Progenitor cell of endocrine pancreas (in vitro differentiated cells): ENCODE results near the gene SFXN3. TPM values are rescaled to one million over a fixed set of nuclear protein-coding genes. Genes with fewer than 3 reads are reported as not detected.

ENCODE experiments used
- DNase-seq: peaks from one replicate; pipeline ENCODE4 v3.0.0; 2021; ENCODE audit warnings: low spot score; ENCODE audit not compliant: unreplicated experiment
- H3K27ac Mint-ChIP-seq: 2 replicates; pipeline ENCODE4 v1.8.0; 2021; ENCODE audit warnings: mild to moderate bottlenecking, moderate library complexity, mixed read lengths
- H3K27me3 Mint-ChIP-seq: 2 replicates; pipeline ENCODE4 v1.8.0; 2021; ENCODE audit warnings: mixed read lengths
- H3K36me3 Mint-ChIP-seq: 2 replicates; pipeline ENCODE4 v1.8.0; 2022; ENCODE audit warnings: mixed read lengths; ENCODE audit not compliant: insufficient read depth
- H3K4me1 Mint-ChIP-seq: 2 replicates; pipeline ENCODE4 v1.8.0; 2021; ENCODE audit warnings: low read depth, mixed read lengths
- H3K4me3 Mint-ChIP-seq: 2 replicates; pipeline ENCODE4 v1.8.0; 2021; ENCODE audit warnings: low read depth, mild to moderate bottlenecking, moderate library complexity, mixed read lengths
- H3K9me3 Mint-ChIP-seq: 2 replicates; pipeline ENCODE4 v1.8.0; 2021; ENCODE audit warnings: low read depth, mixed read lengths
- total RNA-seq: library from RNA; stranded (reverse); gene quantifications from 2 replicates; pipeline ENCODE4 v1.2.1, GENCODE V29; 2021
- TF ChIP-seq, protein P1 (sequence below): fragments of 200-600 bp; sonication (generic); IDR thresholded peaks from one replicate; pipeline ENCODE4 v1.5.0; 2021; ENCODE audit warnings: antibody characterized with exemption, mild to moderate bottlenecking; ENCODE audit not compliant: unreplicated experiment

Gene SFXN3
- total RNA-seq, 1 donor from 2014 or later = 6.1 TPM

DNA sequence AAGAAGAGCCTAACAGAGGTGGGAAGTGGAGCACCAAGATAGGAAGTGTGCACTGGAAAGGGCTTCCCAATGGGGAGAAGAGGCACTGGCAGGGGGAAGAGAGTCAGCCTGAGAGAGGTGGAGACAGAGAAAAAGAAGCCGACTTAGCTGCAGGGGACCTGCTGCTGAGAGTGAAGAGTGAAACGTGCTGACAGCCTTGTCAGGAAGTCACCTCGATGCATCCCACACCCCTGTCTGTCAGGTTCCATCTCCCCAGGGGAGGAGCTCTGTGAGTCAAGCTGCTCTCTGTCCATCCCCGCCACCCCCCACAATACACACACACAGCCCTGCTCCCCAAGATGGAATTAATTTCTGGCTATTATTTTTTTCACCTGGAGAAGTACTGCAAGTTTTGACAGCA, 44.7 kb downstream of the SFXN3 start:
- no peak overlapping the region for H3K27ac Mint-ChIP-seq
- TF ChIP-seq, protein P1, sequence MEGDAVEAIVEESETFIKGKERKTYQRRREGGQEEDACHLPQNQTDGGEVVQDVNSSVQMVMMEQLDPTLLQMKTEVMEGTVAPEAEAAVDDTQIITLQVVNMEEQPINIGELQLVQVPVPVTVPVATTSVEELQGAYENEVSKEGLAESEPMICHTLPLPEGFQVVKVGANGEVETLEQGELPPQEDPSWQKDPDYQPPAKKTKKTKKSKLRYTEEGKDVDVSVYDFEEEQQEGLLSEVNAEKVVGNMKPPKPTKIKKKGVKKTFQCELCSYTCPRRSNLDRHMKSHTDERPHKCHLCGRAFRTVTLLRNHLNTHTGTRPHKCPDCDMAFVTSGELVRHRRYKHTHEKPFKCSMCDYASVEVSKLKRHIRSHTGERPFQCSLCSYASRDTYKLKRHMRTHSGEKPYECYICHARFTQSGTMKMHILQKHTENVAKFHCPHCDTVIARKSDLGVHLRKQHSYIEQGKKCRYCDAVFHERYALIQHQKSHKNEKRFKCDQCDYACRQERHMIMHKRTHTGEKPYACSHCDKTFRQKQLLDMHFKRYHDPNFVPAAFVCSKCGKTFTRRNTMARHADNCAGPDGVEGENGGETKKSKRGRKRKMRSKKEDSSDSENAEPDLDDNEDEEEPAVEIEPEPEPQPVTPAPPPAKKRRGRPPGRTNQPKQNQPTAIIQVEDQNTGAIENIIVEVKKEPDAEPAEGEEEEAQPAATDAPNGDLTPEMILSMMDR = no peak
- peaks cover 82% of the 10 kb centered on the region for H3K27me3 Mint-ChIP-seq
- H3K4me1 Mint-ChIP-seq = no peaks in the 10 kb centered on the region
- no peaks in the 10 kb centered on the region for H3K36me3 Mint-ChIP-seq
- H3K9me3 Mint-ChIP-seq = no peaks in the 10 kb centered on the region
- no peak for DNase-seq
- no peak overlapping the region for H3K4me3 Mint-ChIP-seq

DNA sequence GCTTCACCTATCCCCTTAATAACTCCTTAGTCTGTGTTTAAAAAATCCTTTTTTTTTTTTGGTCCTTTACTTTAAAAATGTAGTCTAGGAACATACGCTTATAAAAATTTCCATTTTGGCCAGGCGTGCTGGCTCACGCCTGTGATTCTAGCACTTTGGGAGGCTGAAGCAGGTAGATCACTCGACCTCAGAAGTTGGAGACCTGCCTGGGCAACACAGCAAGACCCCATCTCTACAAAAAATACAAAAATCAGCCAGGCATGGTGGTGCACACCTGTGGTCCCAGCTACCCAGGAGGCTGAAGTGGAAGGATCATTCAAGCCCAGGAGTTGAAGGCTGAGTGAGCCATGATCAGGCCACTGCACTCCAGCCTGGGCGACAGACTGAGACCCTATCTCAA, 45.6 kb downstream of the SFXN3 start:
- Mint-ChIP-seq H3K36me3 (no peaks in the 10 kb centered on the region), H3K9me3 (no peaks in the 10 kb centered on the region), H3K27me3 (peaks cover 85% of the 10 kb centered on the region), H3K27ac (no peak overlapping the region), H3K4me1 (no peaks in the 10 kb centered on the region), H3K4me3 (no peak overlapping the region)
- no peak for DNase-seq
- TF ChIP-seq, protein P1 = no peak

- Mint-ChIP-seq H3K36me3 (no peaks in the 10 kb centered on the region), H3K4me1 (peaks cover 1% of the 10 kb centered on the region)
Observed at GRCh38 chr10:101079874-101080273, 48.8 kb downstream of the SFXN3 start.

DNA sequence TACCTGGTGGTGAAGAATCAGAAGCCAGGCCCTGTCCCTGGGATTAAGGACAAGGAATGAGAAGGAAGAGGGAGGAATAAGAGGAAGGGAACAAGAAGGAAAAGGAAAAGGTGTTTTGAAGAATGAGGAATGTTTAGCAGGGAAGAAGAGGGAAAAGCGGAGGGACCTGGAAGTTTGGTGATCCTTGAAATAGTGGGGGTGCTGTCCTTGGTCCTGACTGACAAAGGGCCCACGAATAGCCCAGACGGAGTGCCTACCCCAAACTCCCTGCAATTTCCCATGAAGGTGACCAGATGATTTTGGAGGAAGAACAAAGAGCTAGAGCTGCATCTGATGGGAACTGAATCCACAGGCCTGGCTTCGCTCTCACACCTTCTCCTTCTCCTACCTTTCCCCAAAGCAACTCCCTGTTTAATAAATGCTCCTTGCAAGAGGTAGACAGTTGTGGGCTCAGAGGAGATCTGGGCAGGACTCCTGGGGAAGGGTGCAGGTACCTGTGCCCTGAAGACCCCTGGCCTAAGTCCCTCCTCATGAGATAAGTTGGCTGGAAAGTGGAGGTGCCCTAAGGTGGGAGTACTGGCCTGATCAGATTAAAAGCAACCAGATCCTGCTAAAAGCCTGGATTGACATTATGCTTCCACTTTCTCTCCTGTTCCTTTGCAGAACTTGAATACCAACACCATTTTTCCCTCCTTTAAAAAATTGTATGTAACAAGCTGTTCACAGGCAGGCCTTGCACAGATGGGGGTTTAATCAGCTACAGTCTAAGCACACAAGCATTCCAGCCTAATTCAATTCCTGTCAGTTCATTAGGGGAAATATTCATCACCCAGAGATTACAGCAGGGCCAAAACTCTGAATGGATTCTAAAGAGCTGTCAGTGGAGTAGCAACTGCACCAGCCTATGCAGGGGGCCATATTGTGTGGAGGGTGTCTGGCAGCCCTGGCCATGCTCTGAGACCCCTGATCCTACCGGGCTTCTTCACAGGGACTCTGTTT, 50.2 kb downstream of the SFXN3 start:
- DNase-seq = peak; percentile 47
- Mint-ChIP-seq H3K36me3 (no peaks in the 10 kb centered on the region), H3K4me1 (peaks cover 5% of the 10 kb centered on the region), H3K27me3 (peaks cover 76% of the 10 kb centered on the region), H3K4me3 (no peak overlapping the region), H3K27ac (no peak overlapping the region), H3K9me3 (no peaks in the 10 kb centered on the region)
- TF ChIP-seq, protein P1 = no peak

More at GRCh38 chr10:101079874-101080273, 48.8 kb downstream of the SFXN3 start:
- H3K9me3 Mint-ChIP-seq = no peaks in the 10 kb centered on the region
- H3K27ac Mint-ChIP-seq = no peak overlapping the region
- no peak for DNase-seq
- no peak overlapping the region for H3K4me3 Mint-ChIP-seq
- H3K27me3 Mint-ChIP-seq = peaks cover 78% of the 10 kb centered on the region
- TF ChIP-seq, protein P1 = no peak

DNA sequence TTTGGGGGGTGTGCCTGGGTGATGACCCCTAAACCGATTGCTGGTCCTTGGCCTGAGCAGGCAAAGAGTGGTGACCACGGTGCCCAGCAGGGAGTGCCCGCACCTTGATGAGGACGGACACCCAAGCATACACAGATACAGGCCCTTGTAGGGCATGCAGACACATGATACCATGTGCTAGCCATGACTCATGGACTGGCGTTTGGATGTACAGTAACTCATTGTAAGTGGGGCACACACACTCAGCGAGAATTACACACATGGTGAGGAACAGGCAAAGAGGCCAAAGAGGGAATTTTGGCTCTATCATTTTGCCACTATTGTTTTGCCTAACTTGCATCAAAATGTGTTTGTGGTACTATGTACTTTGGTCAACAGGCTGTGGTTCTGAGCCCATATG, 54.8 kb downstream of the SFXN3 start:
- no peaks in the 10 kb centered on the region for H3K36me3 Mint-ChIP-seq
- no peak overlapping the region for H3K27ac Mint-ChIP-seq
- TF ChIP-seq, protein P1 = no peak
- peaks cover 5% of the 10 kb centered on the region for H3K4me1 Mint-ChIP-seq
- H3K4me3 Mint-ChIP-seq = no peak overlapping the region
- peaks cover 81% of the 10 kb centered on the region for H3K27me3 Mint-ChIP-seq
- no peak for DNase-seq
- H3K9me3 Mint-ChIP-seq = no peaks in the 10 kb centered on the region
